Lower leg skin (tissue), 4 donors: Measurements from ENCODE around the gene NCOA4. TPM values are rescaled to one million over a fixed set of nuclear protein-coding genes. Genes with fewer than 3 reads are reported as not detected.

Source experiments
- DNase-seq, 2 donors: peaks; one replicate each; pipeline ENCODE4 v3.0.0-alpha.2; 2019; ENCODE audit warnings: low spot score in 2 of 2
- H3K4me3 ChIP-seq: fragments of 200-600 bp; sonication (generic); 2 replicates; pipeline ENCODE4 v1.5.1; 2017; ENCODE audit warnings: mild to moderate bottlenecking, low read depth; ENCODE audit not compliant: poor library complexity, severe bottlenecking
- CTCF ChIP-seq, 3 donors: fragments of 450-650 bp; IDR thresholded peaks; one replicate each; pipeline ENCODE4 v1.5.1; 2016; ENCODE audit warnings: antibody characterized with exemption in 3 of 3, mild to moderate bottlenecking in 3 of 3, moderate library complexity in 2 of 3
- POLR2A ChIP-seq, 2 donors: fragments of 450-650 bp; IDR thresholded peaks; one replicate each; pipeline ENCODE4 v1.6.1; 2016 to 2017; ENCODE audit warnings: antibody characterized with exemption in 2 of 2, mild to moderate bottlenecking in 1 of 2, moderate library complexity in 1 of 2
- WGBS, 2 donors: methylation state at CpG; one replicate each; pipeline ENCODE4 v1.1.5; 2018; 5-methylcytosine and 5-hydroxymethylcytosine counted together
- intact Hi-C: fragments of 100-400 bp; cut with DNase I; formaldehyde crosslinking; loops from one replicate; pipeline ENCODE4 v1.15.0; 2023; ENCODE audit warnings: low total_unique reads
- total RNA-seq, 4 donors: library from RNA; depleted of rRNA; stranded (reverse); fragments of >200 nt; gene quantifications; one replicate each; pipeline ENCODE4 v1.1.0, GENCODE V29; 2016

NCOA4 gene
- total RNA-seq, 4 donors from 2014 or later: 108 to 176 (median 145) TPM

DNA sequence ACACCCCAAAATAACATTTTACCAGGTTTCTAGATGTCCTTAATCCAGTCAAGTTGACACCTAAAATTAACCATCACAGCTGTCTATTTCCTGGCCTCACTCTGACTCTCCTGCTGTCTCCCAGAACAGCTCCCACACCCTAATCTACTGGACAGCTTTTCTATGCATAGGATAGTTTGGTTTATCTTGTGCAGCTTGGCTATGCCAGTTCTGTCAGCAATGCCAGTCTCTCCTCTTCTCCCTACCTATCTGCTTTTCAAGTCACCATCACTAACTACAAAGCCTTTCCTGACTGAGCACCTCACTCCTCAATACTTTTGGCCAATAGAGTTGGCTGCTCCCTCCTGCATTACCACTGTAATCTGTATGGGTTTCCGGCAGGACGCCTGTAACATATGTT is 5.0 kb downstream of the NCOA4 start:
- intact Hi-C loops: loop anchor here (5.0 kb wide), 1 partner anchor 528 kb away; no protein-coding TSS in a partner anchor

GRCh38 chr10:46024948-46025347 is 5.5 kb downstream of the NCOA4 start:
- TF ChIP-seq CTCF (IDR thresholded peaks at IDR 0.05) (no peak), POLR2A (IDR thresholded peaks at IDR 0.05) (no peak)

More for the DNA sequence above, 5.0 kb downstream of the NCOA4 start:
- TF ChIP-seq POLR2A (IDR thresholded peaks at IDR 0.05) (no peak), CTCF (IDR thresholded peaks at IDR 0.05) (no peak)
- 42 to 46% methylated on average over 2 of the region's 2 CpGs for WGBS, 2 donors
- no peak overlapping the region for H3K4me3 ChIP-seq
- DNase-seq: no peak

DNA sequence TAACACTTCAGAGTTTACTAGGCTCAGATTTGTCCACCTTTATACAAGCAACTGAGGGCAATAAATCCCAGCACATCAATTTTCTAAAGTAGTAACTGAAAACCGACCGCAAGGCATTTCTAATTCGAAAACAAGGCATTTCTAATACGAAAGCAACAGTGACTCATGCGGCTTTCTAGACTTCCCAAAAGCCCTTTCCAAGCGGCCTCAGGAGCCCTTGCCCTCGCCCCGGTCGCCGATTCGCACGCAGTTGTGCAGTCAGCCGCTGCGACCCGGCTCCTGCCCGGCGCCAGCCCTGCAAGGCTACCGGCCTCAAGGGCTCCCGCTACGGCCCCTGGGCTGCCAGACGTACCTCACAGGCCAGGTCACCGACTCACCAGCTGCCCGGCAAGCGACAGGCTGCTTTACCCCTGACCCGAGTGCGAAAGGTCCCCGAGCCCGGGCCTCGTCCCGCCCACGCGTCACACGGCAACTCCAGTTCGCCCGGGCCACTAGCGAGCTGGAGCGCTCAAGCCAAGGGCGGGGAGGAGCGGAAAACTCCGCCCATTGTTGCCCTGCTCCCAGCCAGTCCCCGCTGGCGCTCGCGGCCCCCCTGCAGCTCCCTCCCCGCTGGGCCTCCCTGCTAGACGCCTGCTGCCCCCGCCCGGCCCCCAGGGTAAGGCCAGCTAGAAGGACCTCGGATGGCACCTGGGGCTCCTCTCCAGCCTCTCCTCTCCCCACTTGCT is 7.3 kb downstream of the NCOA4 start:
- peak overlapping the region; percentile 38 for H3K4me3 ChIP-seq
- intact Hi-C loops: no loop called here
- 4 to 6% methylated on average over 19 to 49 of the region's 49 CpGs for WGBS, 2 donors
- TF ChIP-seq POLR2A (IDR thresholded peaks at IDR 0.05): no peak
- no peak for TF ChIP-seq CTCF (IDR thresholded peaks at IDR 0.05)
- DNase-seq: peak; percentile 86 to 98

More at GRCh38 chr10:46024948-46025347, 5.5 kb downstream of the NCOA4 start:
- intact Hi-C loops: loop anchor here (5.0 kb wide), 1 partner anchor 528 kb away; no protein-coding TSS in a partner anchor
- H3K4me3 ChIP-seq: no peak overlapping the region
- DNase-seq: no peak

DNA sequence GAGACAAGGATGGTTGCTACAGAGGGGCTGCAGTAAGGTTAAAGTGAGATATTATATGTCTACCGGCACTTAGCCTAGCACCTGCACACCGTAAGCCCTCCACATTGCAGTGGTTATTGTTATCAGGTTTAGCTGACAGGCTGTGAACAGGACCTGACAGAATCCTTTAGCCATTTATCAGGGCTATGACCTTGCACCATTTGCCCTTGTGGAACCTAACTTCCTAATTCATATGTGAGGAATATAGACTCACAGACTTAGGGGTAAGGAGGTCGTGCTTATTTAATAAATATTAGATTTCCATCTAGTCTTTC is 10.1 kb downstream of the NCOA4 start:
- no peak overlapping the region for H3K4me3 ChIP-seq
- DNase-seq: no peak
- 91 to 94% methylated on average over 3 of the region's 3 CpGs for WGBS, 2 donors

GRCh38 chr10:46019569-46020343 is 10.7 kb downstream of the NCOA4 start:
- no peak for TF ChIP-seq POLR2A (IDR thresholded peaks at IDR 0.05)
- no peak for TF ChIP-seq CTCF (IDR thresholded peaks at IDR 0.05)
- intact Hi-C loops: no loop called here
- no peak overlapping the region for H3K4me3 ChIP-seq

More for the DNA sequence above, 10.1 kb downstream of the NCOA4 start:
- intact Hi-C loops: no loop called here
- no peak for TF ChIP-seq CTCF (IDR thresholded peaks at IDR 0.05)
- TF ChIP-seq POLR2A (IDR thresholded peaks at IDR 0.05): no peak

More at GRCh38 chr10:46019569-46020343, 10.7 kb downstream of the NCOA4 start:
- DNase-seq: no peak
- 48 to 58% methylated on average over 7 of the region's 7 CpGs for WGBS, 2 donors
